Stimulated activated naive CD8-positive, alpha-beta T cell treated with anti-CD3 and anti-CD28 coated beads, Interleukin-15, Interleukin-2, amounts not matched to agents 100 ng/mL and 50 ng/mL, for 24 hours (primary cell): ENCODE data around the gene CBFA2T2.
"Not testable (repeated sequence)": the region's sequence is repeated elsewhere in the genome, so short reads cannot be mapped to it uniquely, and the experiment has no call there.

Experiments used
- H3K27ac Mint-ChIP-seq: one replicate; pipeline ENCODE4 v1.8.0; 2021; ENCODE audit warnings: mild to moderate bottlenecking, mixed read lengths
- H3K27me3 Mint-ChIP-seq: one replicate; pipeline ENCODE4 v1.8.0; 2021; ENCODE audit warnings: mixed read lengths
- H3K36me3 Mint-ChIP-seq: one replicate; pipeline ENCODE4 v1.8.0; 2021; ENCODE audit warnings: low read depth, mixed read lengths
- H3K4me1 Mint-ChIP-seq: one replicate; pipeline ENCODE4 v1.8.0; 2021; ENCODE audit warnings: low read depth, mixed read lengths
- H3K4me3 Mint-ChIP-seq: one replicate; pipeline ENCODE4 v1.8.0; 2021; ENCODE audit warnings: mild to moderate bottlenecking, mixed read lengths
- H3K9me3 Mint-ChIP-seq: one replicate; pipeline ENCODE4 v1.8.0; 2021; ENCODE audit warnings: mixed read lengths

The CBFA2T2 gene

GRCh38 chr20:33511876-33512275 is 22.0 kb downstream of the CBFA2T2 start:
- H3K4me3 Mint-ChIP-seq, H3K27ac Mint-ChIP-seq, H3K9me3 Mint-ChIP-seq, H3K27me3 Mint-ChIP-seq: not testable (repeated sequence)
- Mint-ChIP-seq H3K4me1 (peaks cover 19% of the 10 kb centered on the region), H3K36me3 (peaks cover 21% of the 10 kb centered on the region)

DNA sequence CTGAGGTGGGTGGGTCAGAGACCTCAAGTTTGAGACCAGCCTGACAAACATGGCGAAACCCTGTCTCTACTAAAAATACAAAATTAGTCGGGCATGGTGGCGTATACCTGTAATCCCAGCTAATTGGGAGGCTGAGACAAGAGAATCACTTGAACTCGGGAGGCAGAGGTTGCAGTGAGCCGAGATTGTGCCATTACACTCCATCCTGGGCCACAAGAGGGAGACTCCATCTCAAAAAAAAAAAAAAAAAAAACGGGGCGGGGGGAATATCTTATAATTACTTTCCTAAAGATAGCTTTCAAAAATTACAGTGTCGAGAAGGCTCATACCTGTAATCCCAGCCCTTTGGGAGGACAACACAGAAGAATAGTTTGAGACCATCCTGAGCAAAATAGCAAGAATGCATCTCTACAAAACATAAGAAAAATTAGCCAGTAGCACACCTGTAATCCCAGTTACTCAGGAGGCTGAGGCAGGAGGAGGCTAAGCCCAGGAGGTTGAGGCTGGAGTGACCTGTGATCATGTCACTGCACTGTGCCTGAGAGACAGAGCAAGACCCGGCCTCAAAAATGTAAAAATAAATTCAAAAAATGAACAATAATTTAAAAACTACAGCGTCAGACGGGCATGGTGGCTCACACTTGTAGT is 25.8 kb downstream of the CBFA2T2 start:
- no peaks in the 10 kb centered on the region for H3K27me3 Mint-ChIP-seq
- H3K4me3 Mint-ChIP-seq, result no peak overlapping the region
- H3K36me3 Mint-ChIP-seq, result peaks cover 1% of the 10 kb centered on the region
- H3K4me1 Mint-ChIP-seq, result peaks cover 9% of the 10 kb centered on the region
- no peaks in the 10 kb centered on the region for H3K9me3 Mint-ChIP-seq
- no peak overlapping the region for H3K27ac Mint-ChIP-seq

GRCh38 chr20:33516882-33517281 is 27.0 kb downstream of the CBFA2T2 start:
- H3K36me3 Mint-ChIP-seq, result no peaks in the 10 kb centered on the region
- H3K27ac Mint-ChIP-seq, result no peak overlapping the region
- H3K4me3 Mint-ChIP-seq, result no peak overlapping the region
- peaks cover 10% of the 10 kb centered on the region for H3K4me1 Mint-ChIP-seq
- H3K27me3 Mint-ChIP-seq, result no peaks in the 10 kb centered on the region
- no peaks in the 10 kb centered on the region for H3K9me3 Mint-ChIP-seq

DNA sequence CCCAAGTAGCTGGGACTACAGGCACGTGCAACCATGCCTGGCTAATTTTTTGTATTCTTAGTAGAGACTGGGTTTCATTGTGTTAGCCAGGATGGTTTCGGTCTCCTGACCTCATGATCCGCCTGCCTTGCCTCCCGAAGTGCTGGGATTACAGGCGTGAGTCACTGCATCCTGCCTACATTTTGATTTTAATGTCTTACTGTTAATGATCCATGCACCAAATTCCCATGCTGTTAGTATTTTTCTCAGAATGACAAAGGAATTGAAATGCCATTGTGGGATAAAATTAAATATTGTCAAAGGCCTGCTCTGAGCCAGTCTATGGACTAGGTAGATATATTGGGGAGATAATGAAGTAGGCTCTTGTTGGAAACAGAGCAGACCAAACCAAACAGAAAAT is 28.2 kb downstream of the CBFA2T2 start:
- H3K27ac Mint-ChIP-seq, result no peak overlapping the region
- no peaks in the 10 kb centered on the region for H3K9me3 Mint-ChIP-seq
- H3K36me3 Mint-ChIP-seq, result no peaks in the 10 kb centered on the region
- H3K27me3 Mint-ChIP-seq, result no peaks in the 10 kb centered on the region
- H3K4me3 Mint-ChIP-seq, result no peak overlapping the region
- H3K4me1 Mint-ChIP-seq, result peaks cover 14% of the 10 kb centered on the region

- H3K27ac Mint-ChIP-seq, result no peak overlapping the region
- H3K9me3 Mint-ChIP-seq, result no peaks in the 10 kb centered on the region
- H3K4me1 Mint-ChIP-seq, result peaks cover 14% of the 10 kb centered on the region
- peaks cover 4% of the 10 kb centered on the region for H3K36me3 Mint-ChIP-seq
- no peak overlapping the region for H3K4me3 Mint-ChIP-seq
- H3K27me3 Mint-ChIP-seq, result no peaks in the 10 kb centered on the region
Observed at GRCh38 chr20:33521461-33521860, 31.6 kb downstream of the CBFA2T2 start.

GRCh38 chr20:33522256-33522820 is 32.4 kb downstream of the CBFA2T2 start:
- H3K27ac Mint-ChIP-seq, result no peak overlapping the region
- H3K4me3 Mint-ChIP-seq, result no peak overlapping the region
- H3K4me1 Mint-ChIP-seq, result peaks cover 7% of the 10 kb centered on the region
- no peaks in the 10 kb centered on the region for H3K9me3 Mint-ChIP-seq
- H3K36me3 Mint-ChIP-seq, result peaks cover 4% of the 10 kb centered on the region
- no peaks in the 10 kb centered on the region for H3K27me3 Mint-ChIP-seq

GRCh38 chr20:33524261-33524660 is 34.4 kb downstream of the CBFA2T2 start:
- Mint-ChIP-seq H3K9me3 (no peaks in the 10 kb centered on the region), H3K4me1 (peaks cover 7% of the 10 kb centered on the region), H3K27me3 (no peaks in the 10 kb centered on the region), H3K27ac (no peak overlapping the region), H3K36me3 (peaks cover 4% of the 10 kb centered on the region), H3K4me3 (no peak overlapping the region)

DNA sequence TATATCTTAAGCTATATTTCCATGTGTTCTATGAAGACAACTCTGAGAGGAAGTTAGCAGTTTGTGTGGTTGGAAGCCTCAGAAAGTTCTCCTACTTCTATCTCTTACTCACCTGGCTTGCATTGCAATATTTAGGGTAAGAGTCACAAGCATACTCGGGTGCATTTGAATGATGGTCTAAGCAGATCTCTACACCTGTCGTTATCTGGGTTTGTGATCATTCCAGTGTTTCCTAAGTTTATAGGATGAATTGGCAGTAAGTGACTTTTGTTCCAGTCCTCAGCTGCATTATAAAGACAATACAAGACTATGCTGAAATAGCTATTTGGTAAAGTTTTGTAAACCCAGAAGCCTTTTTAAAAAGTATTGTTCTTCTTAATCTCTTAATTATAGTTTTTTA is 36.9 kb downstream of the CBFA2T2 start:
- Mint-ChIP-seq H3K4me3 (no peak overlapping the region), H3K4me1 (peaks cover 14% of the 10 kb centered on the region), H3K27ac (no peak overlapping the region), H3K27me3 (no peaks in the 10 kb centered on the region), H3K9me3 (no peaks in the 10 kb centered on the region), H3K36me3 (peaks cover 4% of the 10 kb centered on the region)

GRCh38 chr20:33531047-33531877 is 41.4 kb downstream of the CBFA2T2 start:
- no peaks in the 10 kb centered on the region for H3K9me3 Mint-ChIP-seq
- no peak overlapping the region for H3K4me3 Mint-ChIP-seq
- H3K36me3 Mint-ChIP-seq, result no peaks in the 10 kb centered on the region
- peaks cover 16% of the 10 kb centered on the region for H3K4me1 Mint-ChIP-seq
- H3K27ac Mint-ChIP-seq, result no peak overlapping the region
- H3K27me3 Mint-ChIP-seq, result no peaks in the 10 kb centered on the region

DNA sequence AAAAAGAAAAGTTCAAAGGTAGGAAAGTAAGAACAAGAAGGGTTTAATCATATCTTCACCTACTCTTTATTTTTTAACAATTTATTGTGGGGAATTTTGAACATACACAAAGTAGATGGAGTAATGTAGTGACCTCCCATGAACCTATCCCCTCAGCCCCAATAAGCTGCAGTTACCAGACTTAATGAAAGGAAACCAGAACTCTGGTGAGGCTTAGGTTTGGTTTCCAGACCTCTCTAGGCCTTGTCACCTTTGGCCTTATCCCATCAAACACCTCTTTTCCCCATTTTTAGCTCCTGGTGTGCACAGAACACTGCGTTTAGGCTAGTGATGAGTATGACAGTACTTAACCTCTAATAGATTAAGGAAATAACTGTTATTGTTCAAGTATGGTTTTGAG is 42.0 kb downstream of the CBFA2T2 start:
- Mint-ChIP-seq H3K4me1 (peaks cover 16% of the 10 kb centered on the region), H3K36me3 (no peaks in the 10 kb centered on the region), H3K4me3 (no peak overlapping the region), H3K9me3 (no peaks in the 10 kb centered on the region), H3K27me3 (no peaks in the 10 kb centered on the region), H3K27ac (no peak overlapping the region)

DNA sequence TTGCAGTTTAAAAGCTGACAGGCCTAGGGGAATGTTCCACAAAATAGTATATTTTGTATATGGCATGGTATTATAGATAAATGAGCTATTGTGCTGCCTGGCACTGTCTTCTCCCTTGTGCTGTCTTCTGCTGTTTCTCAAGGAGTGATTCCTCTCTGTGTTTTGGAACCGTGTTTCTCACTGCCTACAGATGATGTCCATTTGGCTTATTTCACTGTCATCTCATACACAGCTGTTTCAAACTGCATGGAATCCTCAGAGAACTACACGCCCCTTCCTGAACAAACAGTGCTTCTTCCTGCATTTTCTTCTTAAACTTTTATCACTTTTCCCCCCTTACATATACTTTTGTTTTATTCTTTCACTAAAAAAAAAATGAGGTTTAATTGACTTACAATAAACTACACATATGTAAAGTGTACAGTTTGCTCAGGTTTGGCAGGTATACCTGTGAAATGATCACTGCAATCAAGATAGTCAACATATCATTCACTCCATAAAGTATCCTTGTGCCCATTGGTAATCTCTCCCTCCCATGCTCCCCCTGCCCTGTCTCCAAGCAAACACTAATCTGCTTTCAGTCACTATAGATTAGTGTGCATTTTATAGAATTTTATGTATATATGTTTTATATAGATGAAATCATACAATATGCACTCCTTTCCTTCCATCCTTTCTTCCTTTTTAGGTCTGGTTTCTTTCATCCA is 43.0 kb downstream of the CBFA2T2 start:
- H3K27me3 Mint-ChIP-seq, result no peaks in the 10 kb centered on the region
- no peak overlapping the region for H3K27ac Mint-ChIP-seq
- H3K4me3 Mint-ChIP-seq, result no peak overlapping the region
- no peaks in the 10 kb centered on the region for H3K9me3 Mint-ChIP-seq
- peaks cover 16% of the 10 kb centered on the region for H3K4me1 Mint-ChIP-seq
- H3K36me3 Mint-ChIP-seq, result no peaks in the 10 kb centered on the region

DNA sequence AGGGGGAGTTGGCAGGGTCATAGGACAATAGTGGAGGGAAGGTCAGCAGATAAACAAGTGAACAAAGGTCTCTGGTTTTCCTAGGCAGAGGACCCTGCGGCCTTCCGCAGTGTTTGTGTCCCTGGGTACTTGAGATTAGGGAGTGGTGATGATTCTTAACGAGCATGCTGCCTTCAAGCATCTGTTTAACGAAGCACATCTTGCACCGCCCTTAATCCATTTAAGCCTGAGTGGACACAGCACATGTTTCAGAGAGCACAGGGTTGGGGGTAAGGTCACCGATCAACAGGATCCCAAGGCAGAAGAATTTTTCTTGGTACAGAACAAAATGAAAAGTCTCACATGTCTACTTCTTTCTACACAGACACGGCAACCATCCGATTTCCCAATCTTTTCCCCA is 45.8 kb downstream of the CBFA2T2 start:
- not testable (repeated sequence) for H3K36me3 Mint-ChIP-seq, H3K27me3 Mint-ChIP-seq, H3K4me3 Mint-ChIP-seq, H3K9me3 Mint-ChIP-seq, H3K27ac Mint-ChIP-seq
- H3K4me1 Mint-ChIP-seq, result peaks cover 24% of the 10 kb centered on the region

DNA sequence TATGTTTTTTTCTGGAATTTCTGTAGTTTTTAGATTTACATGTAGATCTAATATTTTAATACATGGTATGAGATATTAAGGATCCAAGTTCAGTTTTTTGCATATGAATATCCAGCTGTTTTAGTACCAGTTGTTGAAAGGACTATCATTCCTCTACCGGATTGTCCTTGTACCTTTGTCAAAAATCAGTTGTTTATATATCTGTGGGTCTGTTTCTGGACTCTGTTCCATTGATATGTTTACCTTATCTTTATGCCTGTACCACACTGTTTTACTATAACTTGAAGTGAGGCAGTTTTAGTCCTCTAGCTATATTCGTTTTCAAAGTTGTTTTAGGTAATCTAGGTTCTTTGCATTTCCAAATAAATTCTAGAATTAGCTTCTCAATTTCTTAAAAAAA is 47.7 kb downstream of the CBFA2T2 start:
- peaks cover 7% of the 10 kb centered on the region for H3K4me1 Mint-ChIP-seq
- no peaks in the 10 kb centered on the region for H3K9me3 Mint-ChIP-seq
- no peaks in the 10 kb centered on the region for H3K27me3 Mint-ChIP-seq
- no peaks in the 10 kb centered on the region for H3K36me3 Mint-ChIP-seq
- H3K4me3 Mint-ChIP-seq, result no peak overlapping the region
- no peak overlapping the region for H3K27ac Mint-ChIP-seq

GRCh38 chr20:33539129-33539528 is 49.2 kb downstream of the CBFA2T2 start:
- Mint-ChIP-seq H3K27me3 (no peaks in the 10 kb centered on the region), H3K36me3 (no peaks in the 10 kb centered on the region), H3K4me1 (peaks cover 7% of the 10 kb centered on the region), H3K4me3 (no peak overlapping the region), H3K9me3 (no peaks in the 10 kb centered on the region), H3K27ac (no peak overlapping the region)

DNA sequence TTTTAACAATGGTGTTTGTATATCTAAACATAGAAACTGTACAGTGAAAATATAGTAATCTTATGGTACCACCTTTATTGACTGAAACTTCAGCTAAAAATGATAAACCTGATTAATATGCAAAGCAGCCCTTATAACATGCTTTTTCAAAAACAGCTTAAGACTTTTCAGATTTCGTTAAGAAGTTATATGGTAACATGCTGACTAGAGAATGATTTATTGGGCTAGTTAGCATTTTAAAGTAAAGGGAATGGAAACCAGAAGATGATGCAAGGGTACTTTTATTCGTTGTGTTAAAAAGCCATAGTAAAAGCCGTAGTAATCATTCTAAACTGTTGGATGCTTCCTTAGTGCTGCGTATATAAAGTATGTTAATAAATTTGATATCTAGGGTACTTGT is 50.5 kb downstream of the CBFA2T2 start:
- Mint-ChIP-seq H3K4me3 (no peak overlapping the region), H3K9me3 (no peaks in the 10 kb centered on the region), H3K4me1 (peaks cover 7% of the 10 kb centered on the region), H3K27ac (no peak overlapping the region), H3K27me3 (no peaks in the 10 kb centered on the region), H3K36me3 (no peaks in the 10 kb centered on the region)
